ENCODE data around the gene MRPS18A.

GRCh38 chr6:43687079-43687436 is 533 bp downstream of the MRPS18A start:
- no peak for TF ChIP-seq CTCF (IDR thresholded peaks at IDR 0.05; ENCODE audit: poor library complexity)
- TF ChIP-seq EZH2 (IDR thresholded peaks at IDR 0.05; ENCODE audit: borderline replicate concordance) = no peak
- TF ChIP-seq EZH2phosphoT487 (IDR thresholded peaks at IDR 0.05; ENCODE audit: low read depth, severe bottlenecking, unreplicated experiment) = no peak
